Measurements from ENCODE around the gene CTNND2. TPM values are rescaled to one million over a fixed set of nuclear protein-coding genes. Genes with fewer than 3 reads are reported as not detected.

The CTNND2 gene
- polyA plus RNA-seq, 2 donors = 0.09 TPM; not detected in 1

DNA sequence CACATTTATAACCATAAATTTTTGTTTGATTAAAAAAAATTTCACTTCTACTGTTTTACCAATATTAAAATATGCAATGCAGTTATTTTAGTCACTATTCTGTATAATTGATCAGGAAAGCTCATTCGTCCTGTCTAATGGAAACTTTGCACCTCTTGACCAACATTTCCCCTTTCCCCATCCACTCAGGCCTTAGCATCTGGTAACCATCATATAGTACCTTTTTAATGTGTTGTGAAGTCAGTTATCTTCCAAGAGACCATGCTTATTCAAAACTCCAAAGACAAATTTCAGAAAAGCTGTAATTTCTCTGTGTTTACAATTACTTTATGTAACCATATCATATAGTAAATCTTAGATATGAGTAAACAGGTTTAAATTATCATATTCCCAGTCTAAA is 145.9 kb downstream of the CTNND2 start:
- Histone ChIP-seq H3K4me3 (ENCODE audit: low read depth in 1 of 2, low read length in 2 of 2) (no peak overlapping the region), H3K4me1 (ENCODE audit: control insufficient read depth in 2 of 2, insufficient read depth in 2 of 2, low read length in 1 of 2) (no peaks in the 10 kb centered on the region), H3K9me3 (ENCODE audit: control insufficient read depth in 2 of 2, insufficient read depth in 1 of 2, low read depth in 1 of 2, low read length in 1 of 2) (no peaks in the 10 kb centered on the region), H3K27me3 (ENCODE audit: control insufficient read depth in 1 of 2, insufficient read depth in 2 of 2, low read length in 2 of 2) (no peaks in the 10 kb centered on the region), H3K36me3 (ENCODE audit: control insufficient read depth in 2 of 2, insufficient read depth in 2 of 2, low read length in 1 of 2) (no peaks in the 10 kb centered on the region), H3K27ac (ENCODE audit: low read depth in 2 of 2, low read length in 1 of 2) (no peak overlapping the region)
- WGBS, 2 donors = 60 to 68% methylated on average over 1 of the region's 1 CpG

DNA sequence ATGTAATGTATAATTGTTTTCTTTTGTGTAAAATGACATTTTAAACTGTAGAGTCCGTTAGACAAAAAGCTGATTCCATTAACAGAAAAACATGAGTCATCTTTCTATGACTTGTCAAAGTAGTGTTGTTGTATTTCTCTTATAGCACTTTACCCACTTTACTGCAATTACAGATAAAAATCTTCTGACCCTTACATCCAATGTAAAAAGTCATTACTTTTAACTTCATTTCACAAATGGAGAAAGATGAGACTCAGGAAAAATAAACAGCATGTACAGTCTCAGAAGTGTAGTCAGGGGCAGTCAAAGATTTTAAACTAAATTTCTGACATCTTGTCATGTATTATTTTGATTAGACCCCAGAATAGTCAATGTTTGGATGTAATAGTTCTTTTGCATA is 146.6 kb downstream of the CTNND2 start:
- 18 to 40% methylated on average over 1 of the region's 1 CpG for WGBS, 2 donors
- Histone ChIP-seq H3K4me3 (ENCODE audit: low read depth in 1 of 2, low read length in 2 of 2) (no peak overlapping the region), H3K36me3 (ENCODE audit: control insufficient read depth in 2 of 2, insufficient read depth in 2 of 2, low read length in 1 of 2) (no peaks in the 10 kb centered on the region)

DNA sequence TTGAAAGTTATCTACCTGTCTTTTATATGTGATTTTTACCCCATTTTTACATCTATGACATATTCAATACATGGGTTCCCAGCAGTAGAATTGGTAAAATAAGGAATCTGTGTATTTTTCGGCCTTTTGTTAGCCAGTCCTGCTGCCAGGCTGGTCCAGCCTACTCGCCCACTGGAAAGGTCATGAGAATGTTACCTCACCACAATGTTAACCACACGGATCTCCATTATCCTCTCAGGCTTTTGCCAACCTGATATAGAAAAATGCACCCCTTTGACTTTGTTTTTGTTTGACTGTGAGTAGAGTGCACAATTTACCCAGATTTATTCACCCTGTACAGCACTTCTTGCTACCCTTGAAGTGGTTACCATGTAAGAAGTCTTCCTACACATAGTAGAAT is 167.2 kb downstream of the CTNND2 start:
- WGBS, 2 donors = 83 to 85% methylated on average over 3 of the region's 3 CpGs
- H3K36me3 ChIP-seq (ENCODE audit: control insufficient read depth in 2 of 2, insufficient read depth in 2 of 2, low read length in 1 of 2) = no peaks in the 10 kb centered on the region
- no peak overlapping the region for H3K4me3 ChIP-seq (ENCODE audit: low read depth in 1 of 2, low read length in 2 of 2)
- no peak overlapping the region for H3K27ac ChIP-seq (ENCODE audit: low read depth in 2 of 2, low read length in 1 of 2)
- no peaks in the 10 kb centered on the region for H3K9me3 ChIP-seq (ENCODE audit: control insufficient read depth in 2 of 2, insufficient read depth in 1 of 2, low read depth in 1 of 2, low read length in 1 of 2)
- H3K27me3 ChIP-seq (ENCODE audit: control insufficient read depth in 1 of 2, insufficient read depth in 2 of 2, low read length in 2 of 2) = no peaks in the 10 kb centered on the region
- H3K4me1 ChIP-seq (ENCODE audit: control insufficient read depth in 2 of 2, insufficient read depth in 2 of 2, low read length in 1 of 2) = no peaks in the 10 kb centered on the region

More for the DNA sequence above, 146.6 kb downstream of the CTNND2 start:
- Histone ChIP-seq H3K27ac (ENCODE audit: low read depth in 2 of 2, low read length in 1 of 2) (no peak overlapping the region), H3K9me3 (ENCODE audit: control insufficient read depth in 2 of 2, insufficient read depth in 1 of 2, low read depth in 1 of 2, low read length in 1 of 2) (no peaks in the 10 kb centered on the region), H3K4me1 (ENCODE audit: control insufficient read depth in 2 of 2, insufficient read depth in 2 of 2, low read length in 1 of 2) (no peaks in the 10 kb centered on the region), H3K27me3 (ENCODE audit: control insufficient read depth in 1 of 2, insufficient read depth in 2 of 2, low read length in 2 of 2) (no peaks in the 10 kb centered on the region)

DNA sequence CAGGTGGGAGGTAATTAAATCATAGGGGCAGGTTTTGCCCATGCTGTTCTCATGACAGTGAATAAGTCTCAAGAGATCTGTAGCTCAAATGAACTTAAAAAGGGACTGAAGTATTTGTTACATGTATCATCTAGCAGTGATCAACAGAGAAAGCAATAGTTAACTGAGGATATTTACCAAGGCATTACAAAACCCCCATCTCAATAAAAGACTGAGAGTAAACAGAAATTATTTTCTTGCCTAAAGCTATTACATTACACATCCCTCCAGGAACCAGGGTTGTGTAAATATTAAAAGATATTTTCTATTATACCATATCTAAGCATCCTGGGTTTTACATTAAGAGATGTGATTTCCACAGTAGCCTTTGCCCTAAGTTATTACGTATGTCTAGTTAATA is 169.9 kb downstream of the CTNND2 start:
- WGBS, 2 donors = 66 to 93% methylated on average over 1 of the region's 1 CpG
- H3K36me3 ChIP-seq (ENCODE audit: control insufficient read depth in 2 of 2, insufficient read depth in 2 of 2, low read length in 1 of 2) = no peaks in the 10 kb centered on the region
- no peaks in the 10 kb centered on the region for H3K4me1 ChIP-seq (ENCODE audit: control insufficient read depth in 2 of 2, insufficient read depth in 2 of 2, low read length in 1 of 2)

DNA sequence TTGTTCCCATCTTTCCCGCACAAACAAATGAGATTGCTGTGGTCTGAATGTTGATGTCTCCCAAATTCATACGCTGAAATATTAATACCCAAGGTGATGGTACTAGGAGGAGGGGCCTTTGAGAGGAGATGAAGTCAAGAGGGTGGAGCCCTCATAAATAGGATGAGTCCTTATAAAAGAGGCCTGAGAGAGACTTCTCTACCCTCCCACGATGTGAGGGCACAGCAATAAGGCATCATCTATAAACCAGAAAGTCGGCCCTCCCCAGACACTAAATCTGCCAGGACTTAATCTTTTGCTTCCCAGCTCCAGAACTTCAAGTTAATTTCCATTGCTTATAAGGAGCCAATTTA is 170.4 kb downstream of the CTNND2 start:
- Histone ChIP-seq H3K27ac (ENCODE audit: low read depth in 2 of 2, low read length in 1 of 2) (no peak overlapping the region), H3K36me3 (ENCODE audit: control insufficient read depth in 2 of 2, insufficient read depth in 2 of 2, low read length in 1 of 2) (no peaks in the 10 kb centered on the region), H3K4me3 (ENCODE audit: low read depth in 1 of 2, low read length in 2 of 2) (no peak overlapping the region), H3K9me3 (ENCODE audit: control insufficient read depth in 2 of 2, insufficient read depth in 1 of 2, low read depth in 1 of 2, low read length in 1 of 2) (no peaks in the 10 kb centered on the region), H3K27me3 (ENCODE audit: control insufficient read depth in 1 of 2, insufficient read depth in 2 of 2, low read length in 2 of 2) (no peaks in the 10 kb centered on the region), H3K4me1 (ENCODE audit: control insufficient read depth in 2 of 2, insufficient read depth in 2 of 2, low read length in 1 of 2) (no peaks in the 10 kb centered on the region)
- 79 to 85% methylated on average over 4 of the region's 4 CpGs for WGBS, 2 donors

More for the DNA sequence above, 169.9 kb downstream of the CTNND2 start:
- Histone ChIP-seq H3K9me3 (ENCODE audit: control insufficient read depth in 2 of 2, insufficient read depth in 1 of 2, low read depth in 1 of 2, low read length in 1 of 2) (no peaks in the 10 kb centered on the region), H3K27ac (ENCODE audit: low read depth in 2 of 2, low read length in 1 of 2) (no peak overlapping the region), H3K27me3 (ENCODE audit: control insufficient read depth in 1 of 2, insufficient read depth in 2 of 2, low read length in 2 of 2) (no peaks in the 10 kb centered on the region), H3K4me3 (ENCODE audit: low read depth in 1 of 2, low read length in 2 of 2) (no peak overlapping the region)

DNA sequence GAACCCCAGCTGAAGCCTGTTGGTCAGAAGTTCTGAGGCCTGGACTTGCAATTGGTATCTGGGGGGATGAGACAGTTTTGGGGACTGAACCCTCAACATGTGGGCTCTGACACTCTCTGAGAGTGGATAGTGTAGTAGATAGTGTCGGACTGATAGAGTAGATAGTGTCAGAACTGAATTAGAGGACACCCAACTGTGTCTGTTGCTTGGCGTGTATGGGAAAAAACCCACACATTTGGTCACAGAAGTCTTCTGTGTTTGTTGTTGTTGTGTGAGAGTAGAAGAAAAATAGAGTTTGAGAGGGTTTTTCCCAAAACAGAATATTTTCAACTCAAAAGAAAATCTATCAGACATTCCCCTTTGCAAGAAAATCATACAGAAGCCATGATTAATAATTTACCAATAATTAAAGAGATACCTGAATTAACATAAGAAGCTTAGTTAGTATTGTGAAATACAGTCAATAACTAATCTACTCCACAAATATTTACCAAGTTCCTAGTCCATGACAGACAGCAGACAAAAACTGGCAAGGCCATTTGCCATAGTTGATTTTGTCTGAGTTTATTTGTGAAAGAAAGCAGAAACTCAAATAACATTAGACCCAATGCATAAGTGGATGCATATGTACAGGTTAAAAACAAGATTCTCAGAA is 170.9 kb downstream of the CTNND2 start:
- H3K4me3 ChIP-seq (ENCODE audit: low read depth in 1 of 2, low read length in 2 of 2) = no peak overlapping the region
- H3K27me3 ChIP-seq (ENCODE audit: control insufficient read depth in 1 of 2, insufficient read depth in 2 of 2, low read length in 2 of 2) = no peaks in the 10 kb centered on the region
- no peaks in the 10 kb centered on the region for H3K36me3 ChIP-seq (ENCODE audit: control insufficient read depth in 2 of 2, insufficient read depth in 2 of 2, low read length in 1 of 2)
- no peaks in the 10 kb centered on the region for H3K9me3 ChIP-seq (ENCODE audit: control insufficient read depth in 2 of 2, insufficient read depth in 1 of 2, low read depth in 1 of 2, low read length in 1 of 2)
- no peaks in the 10 kb centered on the region for H3K4me1 ChIP-seq (ENCODE audit: control insufficient read depth in 2 of 2, insufficient read depth in 2 of 2, low read length in 1 of 2)
- H3K27ac ChIP-seq (ENCODE audit: low read depth in 2 of 2, low read length in 1 of 2) = no peak overlapping the region
- 58 to 77% methylated on average over 2 of the region's 2 CpGs for WGBS, 2 donors

- 26 to 29% methylated on average over 3 of the region's 3 CpGs for WGBS, 2 donors
- H3K36me3 ChIP-seq (ENCODE audit: control insufficient read depth in 2 of 2, insufficient read depth in 2 of 2, low read length in 1 of 2) = no peaks in the 10 kb centered on the region
- no peak overlapping the region for H3K4me3 ChIP-seq (ENCODE audit: low read depth in 1 of 2, low read length in 2 of 2)
- no peaks in the 10 kb centered on the region for H3K9me3 ChIP-seq (ENCODE audit: control insufficient read depth in 2 of 2, insufficient read depth in 1 of 2, low read depth in 1 of 2, low read length in 1 of 2)
- no peak overlapping the region for H3K27ac ChIP-seq (ENCODE audit: low read depth in 2 of 2, low read length in 1 of 2)
- H3K4me1 ChIP-seq (ENCODE audit: control insufficient read depth in 2 of 2, insufficient read depth in 2 of 2, low read length in 1 of 2) = no peaks in the 10 kb centered on the region
- no peaks in the 10 kb centered on the region for H3K27me3 ChIP-seq (ENCODE audit: control insufficient read depth in 1 of 2, insufficient read depth in 2 of 2, low read length in 2 of 2)
Measured at GRCh38 chr5:11724940-11725339, 179.3 kb downstream of the CTNND2 start.

GRCh38 chr5:11719888-11720481 is 184.3 kb downstream of the CTNND2 start:
- 33 to 38% methylated on average over 5 of the region's 5 CpGs for WGBS, 2 donors
- H3K27ac ChIP-seq (ENCODE audit: low read depth in 2 of 2, low read length in 1 of 2) = no peak overlapping the region
- H3K4me3 ChIP-seq (ENCODE audit: low read depth in 1 of 2, low read length in 2 of 2) = no peak overlapping the region
- no peaks in the 10 kb centered on the region for H3K36me3 ChIP-seq (ENCODE audit: control insufficient read depth in 2 of 2, insufficient read depth in 2 of 2, low read length in 1 of 2)
- H3K9me3 ChIP-seq (ENCODE audit: control insufficient read depth in 2 of 2, insufficient read depth in 1 of 2, low read depth in 1 of 2, low read length in 1 of 2) = no peaks in the 10 kb centered on the region
- H3K27me3 ChIP-seq (ENCODE audit: control insufficient read depth in 1 of 2, insufficient read depth in 2 of 2, low read length in 2 of 2) = no peaks in the 10 kb centered on the region
- H3K4me1 ChIP-seq (ENCODE audit: control insufficient read depth in 2 of 2, insufficient read depth in 2 of 2, low read length in 1 of 2) = no peaks in the 10 kb centered on the region

DNA sequence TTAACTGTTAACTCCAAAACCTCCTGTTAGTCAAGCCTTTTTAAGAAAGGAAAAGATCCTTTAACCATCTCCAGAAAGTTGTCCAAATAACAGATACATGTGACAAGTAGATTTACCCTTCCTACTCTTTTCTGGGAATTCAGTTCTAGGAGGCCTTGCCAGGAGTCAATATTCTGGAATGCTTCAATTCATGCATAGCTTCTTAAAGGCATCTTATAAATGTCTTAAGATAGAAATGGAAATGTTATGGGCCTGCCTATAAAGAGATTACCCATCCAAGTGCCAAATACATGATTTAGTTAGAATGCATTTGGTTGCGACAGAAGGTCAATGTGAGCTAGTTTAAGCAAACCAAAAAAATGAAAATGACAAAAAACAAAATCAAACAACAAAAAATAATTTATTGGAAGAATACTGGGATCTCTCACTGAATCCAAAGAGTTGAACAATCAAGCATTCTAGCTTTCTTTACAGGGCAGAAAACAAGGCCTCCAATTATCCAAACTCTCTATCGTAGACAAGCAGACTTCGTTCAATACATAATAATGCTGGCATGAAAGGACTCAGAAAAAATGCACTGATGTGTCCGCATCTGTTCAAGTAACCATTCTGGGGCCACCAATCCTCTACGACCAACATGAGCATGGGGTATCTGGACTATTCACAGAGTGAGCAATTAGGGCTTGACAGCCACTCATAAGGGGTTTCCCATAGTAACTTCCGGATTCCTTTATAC is 188.6 kb downstream of the CTNND2 start:
- no peaks in the 10 kb centered on the region for H3K36me3 ChIP-seq (ENCODE audit: control insufficient read depth in 2 of 2, insufficient read depth in 2 of 2, low read length in 1 of 2)
- no peak overlapping the region for H3K27ac ChIP-seq (ENCODE audit: low read depth in 2 of 2, low read length in 1 of 2)
- no peaks in the 10 kb centered on the region for H3K4me1 ChIP-seq (ENCODE audit: control insufficient read depth in 2 of 2, insufficient read depth in 2 of 2, low read length in 1 of 2)
- H3K27me3 ChIP-seq (ENCODE audit: control insufficient read depth in 1 of 2, insufficient read depth in 2 of 2, low read length in 2 of 2) = no peaks in the 10 kb centered on the region
- no peaks in the 10 kb centered on the region for H3K9me3 ChIP-seq (ENCODE audit: control insufficient read depth in 2 of 2, insufficient read depth in 1 of 2, low read depth in 1 of 2, low read length in 1 of 2)
- WGBS, 2 donors = 91 to 95% methylated on average over 6 of the region's 6 CpGs
- H3K4me3 ChIP-seq (ENCODE audit: low read depth in 1 of 2, low read length in 2 of 2) = no peak overlapping the region
